HepG2 (cell line): ENCODE results near the gene CAPRIN1. TPM values are rescaled to one million over a fixed set of nuclear protein-coding genes. Genes with fewer than 3 reads are reported as not detected.

Experiments
- ATAC-seq: fragments of 200-7000 bp; cut with Tn5 transposase; 3 replicates; pipeline ENCODE4 v1.9.1; 2020; ENCODE audit warnings: mild to moderate bottlenecking, moderate library complexity
- BruUV-seq: library from RNA; stranded (reverse); fragments of 400-500 nt; replicated peaks from 2 replicates; lab custom pipeline; 2021; lab: Mats Ljungman, UMichigan
- CTCF ChIA-PET: fragments of 300-600 bp; formaldehyde crosslinking; extraction: SDS; loops from one replicate; lab custom pipeline; 2021; ENCODE audit warnings: low total read pairs, inconsistent platforms, low intra/inter-chr PET ratio; lab: Yijun Ruan, JAX
- POLR2A ChIA-PET: fragments of 350-600 bp; sonication (Branson Sonifier 250); formaldehyde crosslinking; loops from one replicate; lab custom pipeline; 2020; ENCODE audit warnings: antibody characterized with exemption, inconsistent platforms; lab: Yijun Ruan, JAX
- DNase-seq: peaks from one replicate; pipeline ENCODE4 v3.0.0-alpha.2; 2015; ENCODE audit warnings: low spot score
- FAIRE-seq: peaks from 3 replicates; lab custom pipeline; 2011; peaks lifted over from hg19 to GRCh38; lab: Jason Lieb, UNC
- H2AFZ ChIP-seq: one replicate; pipeline ENCODE4 v1.6.1; 2011; ENCODE audit warnings: low read length, inconsistent platforms
- H3K27ac ChIP-seq: fragments of 300-600 bp; 3 replicates; pipeline ENCODE4 v1.8.0; 2011; ENCODE audit warnings: mixed run types, mild to moderate bottlenecking, mixed read lengths, low read length, inconsistent platforms; ENCODE audit not compliant: insufficient read depth; ENCODE audit errors: extremely low read length
- H3K27me3 ChIP-seq, 2 experiments: fragments of 200-600 bp in 1 of 2; 2 replicates in 1 of 2; 3 replicates in 1 of 2; pipeline versions ENCODE4 v1.6.0 to v1.8.0; 2011; ENCODE audit warnings: low read length in 2 of 2, mild to moderate bottlenecking in 2 of 2, moderate library complexity in 2 of 2, inconsistent platforms in 1 of 2; ENCODE audit not compliant: insufficient read depth in 2 of 2, control insufficient read depth in 1 of 2
- H3K36me3 ChIP-seq, 2 experiments: fragments of 200-600 bp in 1 of 2; replicated peaks in 1 of 2; 2 replicates in 1 of 2; 3 replicates in 1 of 2; pipeline versions ENCODE4 v1.5.1 to v1.8.0; 2011; ENCODE audit warnings: low read length in 2 of 2, inconsistent platforms in 1 of 2; ENCODE audit not compliant: insufficient read depth in 2 of 2, control insufficient read depth in 1 of 2
- H3K4me1 ChIP-seq: 2 replicates; pipeline ENCODE4 v1.5.1; 2012; ENCODE audit warnings: low read length, inconsistent platforms; ENCODE audit not compliant: insufficient read depth
- H3K4me2 ChIP-seq: 2 replicates; pipeline ENCODE4 v1.6.0; 2011; ENCODE audit warnings: low read depth, low read length, inconsistent platforms
- H3K4me3 ChIP-seq, 3 experiments: fragments of 200-600 bp in 1 of 3; sonication (generic), shearing (Covaris generic) in 1 of 3; replicated peaks in 1 of 3; 2 replicates each; pipeline ENCODE4 v1.5.1; 2011 to 2016; ENCODE audit warnings: low read length in 3 of 3, inconsistent platforms in 2 of 3, low read depth in 2 of 3, mild to moderate bottlenecking in 2 of 3, control low read depth in 1 of 3, mixed read lengths in 1 of 3; ENCODE audit not compliant: insufficient read depth in 1 of 3
- H3K79me2 ChIP-seq: one replicate; pipeline ENCODE4 v1.6.1; 2011; ENCODE audit warnings: low read length, inconsistent platforms; ENCODE audit not compliant: insufficient read depth
- H3K9ac ChIP-seq: 2 replicates; pipeline ENCODE4 v1.6.0; 2011; ENCODE audit warnings: mild to moderate bottlenecking, low read depth, low read length, inconsistent platforms; ENCODE audit not compliant: insufficient read depth
- H3K9me3 ChIP-seq: 2 replicates; pipeline ENCODE4 v1.5.1; 2012; ENCODE audit warnings: mild to moderate bottlenecking, low read length
- H4K20me1 ChIP-seq: 2 replicates; pipeline ENCODE4 v1.6.0; 2011; ENCODE audit warnings: inconsistent platforms, mild to moderate bottlenecking, low read length, moderate library complexity; ENCODE audit not compliant: insufficient read depth
- HNF4A ChIP-seq: sonication (generic); formaldehyde crosslinking; IDR thresholded peaks from 2 replicates; pipeline ENCODE4 v1.4.0; 2020; ENCODE audit warnings: missing genetic modification reagents
- JUN ChIP-seq: sonication (generic); formaldehyde crosslinking; IDR thresholded peaks from 2 replicates; pipeline ENCODE4 v1.4.0; 2020; ENCODE audit warnings: mild to moderate bottlenecking, missing genetic modification reagents
- MBNL3 ChIP-seq: fragments of 250-450 bp; sonication (Bioruptor Pico); conservative IDR thresholded peaks from 2 replicates; pipeline ENCODE4 v1.8.0; 2022; ENCODE audit warnings: mild to moderate bottlenecking, inconsistent platforms
- TAF15 ChIP-seq: fragments of 200-400 bp; formaldehyde crosslinking; IDR thresholded peaks from one replicate; pipeline ENCODE4 v1.6.1; 2018; ENCODE audit warnings: mild to moderate bottlenecking, low read depth, low read length; ENCODE audit not compliant: poor library complexity, severe bottlenecking
- ZSCAN12 ChIP-seq: sonication (generic); formaldehyde crosslinking; IDR thresholded peaks from 2 replicates; pipeline ENCODE4 v1.9.0; 2021; ENCODE audit warnings: mild to moderate bottlenecking, missing genetic modification reagents
- WGBS: methylation state at CpG from one replicate; pipeline ENCODE4 v1.1.6; 2017; ENCODE audit warnings: low lambda C conversion rate; 5-methylcytosine and 5-hydroxymethylcytosine counted together
- in situ Hi-C: cut with HindIII; loops from 2 replicates; pipeline ENCODE4 v1.10.0; 2017; ENCODE audit warnings: low pct_unique_long_range_greater_than_20kb; ENCODE audit not compliant: extremely low pct_ligation_motif_present
- intact Hi-C: fragments of 100-400 bp; cut with micrococcal nuclease; formaldehyde crosslinking; loops from one replicate; pipeline ENCODE4 v1.10.0; 2022; ENCODE audit not compliant: unreplicated experiment
- polyA plus RNA-seq, 8 experiments: library from polyadenylated mRNA; depleted of rRNA in 3 of 8; stranded (reverse) in 7 of 8; unstranded in 1 of 8; fragments of >200 nt; fragmentation: Illumina TruSeq in 4 of 8; extraction: Trizol in 4 of 8; gene quantifications; 2 replicates each; pipeline versions ENCODE4 v1.2.1 to v1.2.3, GENCODE V29; 2011 to 2016; ENCODE audit warnings: low read depth in 4 of 8, missing spikeins in 1 of 8, mixed read lengths in 1 of 8; ENCODE audit not compliant: insufficient read depth in 1 of 8
- total RNA-seq, 5 experiments: library from RNA; depleted of rRNA; stranded (reverse); fragments of >200 nt; fragmentation: Illumina TruSeq; extraction: Trizol; gene quantifications; 2 replicates each; pipeline ENCODE4 v1.2.3, GENCODE V29; 2016; ENCODE audit warnings: low read depth in 1 of 5
- TF ChIP-seq, protein P1 (sequence below): sonication (generic); formaldehyde crosslinking; IDR thresholded peaks from 2 replicates; pipeline ENCODE4 v1.9.0; 2021; ENCODE audit warnings: mild to moderate bottlenecking, missing genetic modification reagents
- TF ChIP-seq, protein P2 (sequence below): sonication (generic); formaldehyde crosslinking; IDR thresholded peaks from 2 replicates; pipeline ENCODE4 v1.4.0; 2020; ENCODE audit warnings: missing genetic modification reagents, borderline replicate concordance

The CAPRIN1 gene
- total and polyA plus RNA-seq, 2 of the 13 experiments (the other 11 are each of a cell fraction or from before 2014, with no cell fraction given): 114 to 162 TPM

DNA sequence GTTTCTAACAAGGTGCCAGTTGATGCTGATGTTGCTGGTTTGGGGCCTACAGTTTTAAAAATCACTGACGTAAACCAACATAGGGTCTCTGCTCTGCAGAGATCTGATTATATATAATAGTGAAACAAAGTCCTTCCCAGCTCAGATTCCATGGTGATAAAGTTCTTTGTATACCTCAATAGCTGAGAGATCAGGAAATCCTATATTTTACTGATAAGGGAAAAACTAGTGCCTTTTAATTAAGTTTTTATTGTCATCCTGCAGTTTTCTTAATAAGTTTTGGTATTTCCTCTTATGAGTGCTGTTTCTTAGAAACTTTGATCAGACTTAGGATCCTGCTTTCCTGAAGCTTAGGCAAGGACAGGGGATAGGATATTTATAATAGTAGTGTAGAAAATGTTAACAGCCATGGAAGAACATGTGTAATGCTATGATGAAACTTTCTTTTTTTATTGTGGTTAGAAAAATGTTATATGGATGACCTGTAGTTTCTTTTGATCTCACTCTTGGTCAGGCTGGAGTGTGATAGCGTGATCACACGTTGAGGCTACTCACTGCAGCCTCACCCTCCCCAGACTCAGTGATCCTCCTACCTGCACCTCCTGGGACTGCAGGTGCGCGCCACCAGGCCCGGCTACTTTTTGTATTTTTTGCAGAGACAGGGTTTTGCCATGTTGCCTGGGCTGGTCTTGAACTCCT, 14.1 kb downstream of the CAPRIN1 start:
- peaks cover 80% of the 10 kb centered on the region for H4K20me1 ChIP-seq
- no peaks in the 10 kb centered on the region for H3K27me3 ChIP-seq
- no peak overlapping the region for H3K27ac ChIP-seq
- in situ Hi-C loops: no loop called here
- FAIRE-seq (no peak), ATAC-seq (peak; percentile 53), DNase-seq (no peak)
- ChIA-PET CTCF (no interaction called here), POLR2A (no interaction called here)
- no TSS peak for BruUV-seq
- WGBS: 98% methylated on average over 6 of the region's 6 CpGs
- H3K9me3 ChIP-seq: no peaks in the 10 kb centered on the region
- H3K9ac ChIP-seq: no peak overlapping the region
- no peak overlapping the region for H3K4me2 ChIP-seq
- intact Hi-C loops: no loop called here
- peaks cover 14% of the 10 kb centered on the region for H3K4me1 ChIP-seq
- no peak overlapping the region for H3K4me3 ChIP-seq
- H2AFZ ChIP-seq: no peak overlapping the region
- no peak for TF ChIP-seq MBNL3
- no peak for TF ChIP-seq TAF15
- TF ChIP-seq, protein P1, sequence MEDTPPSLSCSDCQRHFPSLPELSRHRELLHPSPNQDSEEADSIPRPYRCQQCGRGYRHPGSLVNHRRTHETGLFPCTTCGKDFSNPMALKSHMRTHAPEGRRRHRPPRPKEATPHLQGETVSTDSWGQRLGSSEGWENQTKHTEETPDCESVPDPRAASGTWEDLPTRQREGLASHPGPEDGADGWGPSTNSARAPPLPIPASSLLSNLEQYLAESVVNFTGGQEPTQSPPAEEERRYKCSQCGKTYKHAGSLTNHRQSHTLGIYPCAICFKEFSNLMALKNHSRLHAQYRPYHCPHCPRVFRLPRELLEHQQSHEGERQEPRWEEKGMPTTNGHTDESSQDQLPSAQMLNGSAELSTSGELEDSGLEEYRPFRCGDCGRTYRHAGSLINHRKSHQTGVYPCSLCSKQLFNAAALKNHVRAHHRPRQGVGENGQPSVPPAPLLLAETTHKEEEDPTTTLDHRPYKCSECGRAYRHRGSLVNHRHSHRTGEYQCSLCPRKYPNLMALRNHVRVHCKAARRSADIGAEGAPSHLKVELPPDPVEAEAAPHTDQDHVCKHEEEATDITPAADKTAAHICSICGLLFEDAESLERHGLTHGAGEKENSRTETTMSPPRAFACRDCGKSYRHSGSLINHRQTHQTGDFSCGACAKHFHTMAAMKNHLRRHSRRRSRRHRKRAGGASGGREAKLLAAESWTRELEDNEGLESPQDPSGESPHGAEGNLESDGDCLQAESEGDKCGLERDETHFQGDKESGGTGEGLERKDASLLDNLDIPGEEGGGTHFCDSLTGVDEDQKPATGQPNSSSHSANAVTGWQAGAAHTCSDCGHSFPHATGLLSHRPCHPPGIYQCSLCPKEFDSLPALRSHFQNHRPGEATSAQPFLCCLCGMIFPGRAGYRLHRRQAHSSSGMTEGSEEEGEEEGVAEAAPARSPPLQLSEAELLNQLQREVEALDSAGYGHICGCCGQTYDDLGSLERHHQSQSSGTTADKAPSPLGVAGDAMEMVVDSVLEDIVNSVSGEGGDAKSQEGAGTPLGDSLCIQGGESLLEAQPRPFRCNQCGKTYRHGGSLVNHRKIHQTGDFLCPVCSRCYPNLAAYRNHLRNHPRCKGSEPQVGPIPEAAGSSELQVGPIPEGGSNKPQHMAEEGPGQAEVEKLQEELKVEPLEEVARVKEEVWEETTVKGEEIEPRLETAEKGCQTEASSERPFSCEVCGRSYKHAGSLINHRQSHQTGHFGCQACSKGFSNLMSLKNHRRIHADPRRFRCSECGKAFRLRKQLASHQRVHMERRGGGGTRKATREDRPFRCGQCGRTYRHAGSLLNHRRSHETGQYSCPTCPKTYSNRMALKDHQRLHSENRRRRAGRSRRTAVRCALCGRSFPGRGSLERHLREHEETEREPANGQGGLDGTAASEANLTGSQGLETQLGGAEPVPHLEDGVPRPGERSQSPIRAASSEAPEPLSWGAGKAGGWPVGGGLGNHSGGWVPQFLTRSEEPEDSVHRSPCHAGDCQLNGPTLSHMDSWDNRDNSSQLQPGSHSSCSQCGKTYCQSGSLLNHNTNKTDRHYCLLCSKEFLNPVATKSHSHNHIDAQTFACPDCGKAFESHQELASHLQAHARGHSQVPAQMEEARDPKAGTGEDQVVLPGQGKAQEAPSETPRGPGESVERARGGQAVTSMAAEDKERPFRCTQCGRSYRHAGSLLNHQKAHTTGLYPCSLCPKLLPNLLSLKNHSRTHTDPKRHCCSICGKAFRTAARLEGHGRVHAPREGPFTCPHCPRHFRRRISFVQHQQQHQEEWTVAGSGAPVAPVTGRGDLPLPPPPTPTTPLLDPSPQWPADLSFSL: no peak
- no peak for TF ChIP-seq JUN (CRISPR knock-in tag)
- no peak for TF ChIP-seq ZSCAN12 (CRISPR knock-in tag)
- no peak for TF ChIP-seq HNF4A
- TF ChIP-seq, protein P2, sequence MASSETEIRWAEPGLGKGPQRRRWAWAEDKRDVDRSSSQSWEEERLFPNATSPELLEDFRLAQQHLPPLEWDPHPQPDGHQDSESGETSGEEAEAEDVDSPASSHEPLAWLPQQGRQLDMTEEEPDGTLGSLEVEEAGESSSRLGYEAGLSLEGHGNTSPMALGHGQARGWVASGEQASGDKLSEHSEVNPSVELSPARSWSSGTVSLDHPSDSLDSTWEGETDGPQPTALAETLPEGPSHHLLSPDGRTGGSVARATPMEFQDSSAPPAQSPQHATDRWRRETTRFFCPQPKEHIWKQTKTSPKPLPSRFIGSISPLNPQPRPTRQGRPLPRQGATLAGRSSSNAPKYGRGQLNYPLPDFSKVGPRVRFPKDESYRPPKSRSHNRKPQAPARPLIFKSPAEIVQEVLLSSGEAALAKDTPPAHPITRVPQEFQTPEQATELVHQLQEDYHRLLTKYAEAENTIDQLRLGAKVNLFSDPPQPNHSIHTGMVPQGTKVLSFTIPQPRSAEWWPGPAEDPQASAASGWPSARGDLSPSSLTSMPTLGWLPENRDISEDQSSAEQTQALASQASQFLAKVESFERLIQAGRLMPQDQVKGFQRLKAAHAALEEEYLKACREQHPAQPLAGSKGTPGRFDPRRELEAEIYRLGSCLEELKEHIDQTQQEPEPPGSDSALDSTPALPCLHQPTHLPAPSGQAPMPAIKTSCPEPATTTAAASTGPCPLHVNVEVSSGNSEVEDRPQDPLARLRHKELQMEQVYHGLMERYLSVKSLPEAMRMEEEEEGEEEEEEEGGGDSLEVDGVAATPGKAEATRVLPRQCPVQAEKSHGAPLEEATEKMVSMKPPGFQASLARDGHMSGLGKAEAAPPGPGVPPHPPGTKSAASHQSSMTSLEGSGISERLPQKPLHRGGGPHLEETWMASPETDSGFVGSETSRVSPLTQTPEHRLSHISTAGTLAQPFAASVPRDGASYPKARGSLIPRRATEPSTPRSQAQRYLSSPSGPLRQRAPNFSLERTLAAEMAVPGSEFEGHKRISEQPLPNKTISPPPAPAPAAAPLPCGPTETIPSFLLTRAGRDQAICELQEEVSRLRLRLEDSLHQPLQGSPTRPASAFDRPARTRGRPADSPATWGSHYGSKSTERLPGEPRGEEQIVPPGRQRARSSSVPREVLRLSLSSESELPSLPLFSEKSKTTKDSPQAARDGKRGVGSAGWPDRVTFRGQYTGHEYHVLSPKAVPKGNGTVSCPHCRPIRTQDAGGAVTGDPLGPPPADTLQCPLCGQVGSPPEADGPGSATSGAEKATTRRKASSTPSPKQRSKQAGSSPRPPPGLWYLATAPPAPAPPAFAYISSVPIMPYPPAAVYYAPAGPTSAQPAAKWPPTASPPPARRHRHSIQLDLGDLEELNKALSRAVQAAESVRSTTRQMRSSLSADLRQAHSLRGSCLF (CRISPR knock-in tag): no peak
- peaks cover 90% of the 10 kb centered on the region for H3K79me2 ChIP-seq
- peaks cover 2 to 28% of the 10 kb centered on the region in 2 experiments; a peak in 4 of 5 replicates for H3K36me3 ChIP-seq
